GM21786 (cell line): ENCODE measurements around the gene ABCB6.
A peak's percentile ranks its signal among the peaks of the same experiment; 100 is the strongest.

Experiments used
- ATAC-seq: cut with Tn5 transposase; IDR thresholded peaks from one replicate; pipeline ENCODE4 v1.9.1; 2021; ENCODE audit not compliant: unreplicated experiment

The ABCB6 gene

GRCh38 chr2:219171231-219171651, 47.5 kb downstream of the ABCB6 start:
- ATAC-seq, result no peak

GRCh38 chr2:219169930-219170654, 48.7 kb downstream of the ABCB6 start, which contains the start of gene SLC23A3:
Gene SLC23A3 (minus strand): TSS chr2:219170029. CDS start chr2:219169984, 45 bp downstream.
- no peak for ATAC-seq

- ATAC-seq, result no peak
Measured at GRCh38 chr2:219168932-219169331, 49.8 kb downstream of the ABCB6 start.

- ATAC-seq, result peak; percentile 50
Measured at GRCh38 chr2:219168526-219168925, 50.2 kb downstream of the ABCB6 start.

- ATAC-seq, result no peak
Measured at GRCh38 chr2:219167997-219168396, 50.8 kb downstream of the ABCB6 start.

- ATAC-seq, result no peak
Measured at GRCh38 chr2:219165058-219165911, 53.5 kb downstream of the ABCB6 start.

GRCh38 chr2:219163156-219163555, 55.6 kb downstream of the ABCB6 start:
- no peak for ATAC-seq

GRCh38 chr2:219161097-219161496, 57.7 kb downstream of the ABCB6 start:
- ATAC-seq, result no peak

GRCh38 chr2:219160186-219161017, 58.4 kb downstream of the ABCB6 start, which contains the start of gene NHEJ1:
Gene NHEJ1 (minus strand): TSS chr2:219160815. CDS start chr2:219158362, 2,453 bp downstream.
- peak; percentile 83 for ATAC-seq
